H9 (cell line): Measurements from ENCODE around the gene CBY1. TPM values are rescaled to one million over a fixed set of nuclear protein-coding genes. Genes with fewer than 3 reads are reported as not detected.
A peak's percentile ranks its signal among the peaks of the same experiment; 100 is the strongest.

ENCODE experiments used
- DNase-seq: peaks from one replicate; pipeline ENCODE4 v3.0.0-alpha.2; 2017
- H2AFZ ChIP-seq: one replicate; pipeline ENCODE4 v1.6.1; 2013; ENCODE audit warnings: mild to moderate bottlenecking, low read length, control low read depth, moderate library complexity
- H2AK5ac ChIP-seq: 2 replicates; pipeline ENCODE4 v1.6.1; 2013; ENCODE audit warnings: low read length, control low read depth, mixed read lengths; ENCODE audit not compliant: insufficient read length
- H2BK120ac ChIP-seq: one replicate; pipeline ENCODE4 v1.6.1; 2013; ENCODE audit warnings: low read depth, mild to moderate bottlenecking, low read length, control low read depth, inconsistent platforms; ENCODE audit not compliant: poor library complexity, severe bottlenecking
- H2BK12ac ChIP-seq: 2 replicates; pipeline ENCODE4 v1.6.1; 2013; ENCODE audit warnings: low read length, control low read depth, mixed read lengths, low read depth; ENCODE audit not compliant: insufficient read length
- H2BK15ac ChIP-seq: 2 replicates; pipeline ENCODE4 v1.6.1; 2013; ENCODE audit warnings: low read depth, low read length, control low read depth
- H2BK20ac ChIP-seq: one replicate; pipeline ENCODE4 v1.6.1; 2013; ENCODE audit warnings: low read depth, mild to moderate bottlenecking, low read length, control low read depth, inconsistent platforms; ENCODE audit not compliant: poor library complexity, severe bottlenecking
- H2BK5ac ChIP-seq: 2 replicates; pipeline ENCODE4 v1.6.1; 2013; ENCODE audit warnings: low read length, control low read depth, mixed read lengths; ENCODE audit not compliant: insufficient read length
- H3K14ac ChIP-seq: 2 replicates; pipeline ENCODE4 v1.6.1; 2013; ENCODE audit warnings: low read length, control low read depth; ENCODE audit not compliant: insufficient read depth
- H3K18ac ChIP-seq: 2 replicates; pipeline ENCODE4 v1.6.1; 2013; ENCODE audit warnings: low read depth, mild to moderate bottlenecking, mixed read lengths, low read length, control low read depth; ENCODE audit not compliant: insufficient read length
- H3K23ac ChIP-seq: 2 replicates; pipeline ENCODE4 v1.6.1; 2013; ENCODE audit warnings: low read length, control low read depth, mixed read lengths, low read depth; ENCODE audit not compliant: insufficient read length
- H3K23me2 ChIP-seq: 2 replicates; pipeline ENCODE4 v1.6.1; 2013; ENCODE audit warnings: low read depth, mild to moderate bottlenecking, mixed read lengths, low read length, control low read depth; ENCODE audit not compliant: insufficient read length, poor library complexity, severe bottlenecking
- H3K27ac ChIP-seq: 2 replicates; pipeline ENCODE4 v1.5.1; 2013; ENCODE audit warnings: low read length, control low read depth, mixed read lengths, low read depth; ENCODE audit not compliant: insufficient read length
- H3K27me3 ChIP-seq: 2 replicates; pipeline ENCODE4 v1.6.1; 2013; ENCODE audit warnings: low read length, control low read depth, inconsistent platforms; ENCODE audit not compliant: insufficient read depth
- H3K4ac ChIP-seq: 2 replicates; pipeline ENCODE4 v1.6.1; 2013; ENCODE audit warnings: low read depth, mild to moderate bottlenecking, control low read depth, inconsistent platforms, low read length, moderate library complexity
- H3K4me1 ChIP-seq: 2 replicates; pipeline ENCODE4 v1.6.1; 2013; ENCODE audit warnings: low read length, control low read depth, inconsistent platforms; ENCODE audit not compliant: insufficient read depth
- H3K4me2 ChIP-seq: 2 replicates; pipeline ENCODE4 v1.6.1; 2013; ENCODE audit warnings: low read length, control low read depth, mixed read lengths; ENCODE audit not compliant: insufficient read length, insufficient read depth
- H3K56ac ChIP-seq: 2 replicates; pipeline ENCODE4 v1.6.1; 2013; ENCODE audit warnings: low read depth, mild to moderate bottlenecking, mixed read lengths, low read length, control low read depth; ENCODE audit not compliant: insufficient read length
- H3K79me1 ChIP-seq: 2 replicates; pipeline ENCODE4 v1.6.1; 2013; ENCODE audit warnings: low read depth, mild to moderate bottlenecking, moderate library complexity, low read length, control low read depth, inconsistent platforms; ENCODE audit not compliant: insufficient read depth, poor library complexity, severe bottlenecking
- H3K79me2 ChIP-seq: 2 replicates; pipeline ENCODE4 v1.6.1; 2013; ENCODE audit warnings: low read length, control low read depth, inconsistent platforms; ENCODE audit not compliant: insufficient read depth
- H3K9ac ChIP-seq: 2 replicates; pipeline ENCODE4 v1.6.1; 2013; ENCODE audit warnings: low read length, control low read depth, mixed read lengths; ENCODE audit not compliant: insufficient read length; ENCODE audit errors: extremely low read depth
- H3K9me3 ChIP-seq: one replicate; pipeline ENCODE4 v1.6.1; 2013; ENCODE audit warnings: low read depth, low read length, inconsistent platforms; ENCODE audit not compliant: control insufficient read depth
- H3T11ph ChIP-seq: one replicate; pipeline ENCODE4 v1.6.1; 2013; ENCODE audit warnings: mild to moderate bottlenecking, low read length, control low read depth, inconsistent platforms
- H4K20me1 ChIP-seq: one replicate; pipeline ENCODE4 v1.6.1; 2013; ENCODE audit not compliant: control insufficient read depth, insufficient read length, insufficient read depth
- H4K5ac ChIP-seq: 2 replicates; pipeline ENCODE4 v1.6.1; 2013; ENCODE audit warnings: low read depth, mild to moderate bottlenecking, mixed read lengths, low read length, control low read depth; ENCODE audit not compliant: insufficient read length
- H4K8ac ChIP-seq: replicated peaks from 2 replicates; pipeline ENCODE4 v1.6.1; 2013; ENCODE audit warnings: low read length, control low read depth, mixed read lengths, low read depth; ENCODE audit not compliant: insufficient read length
- H4K91ac ChIP-seq: 2 replicates; pipeline ENCODE4 v1.6.1; 2013; ENCODE audit warnings: low read depth, mild to moderate bottlenecking, moderate library complexity, mixed read lengths, low read length, control low read depth; ENCODE audit not compliant: insufficient read length
- H3K27ac Mint-ChIP-seq, 3 experiments: 2 replicates in 2 of 3; 3 replicates in 1 of 3; pipeline ENCODE4 v1.8.0; 2020 to 2021; ENCODE audit warnings: mixed read lengths in 3 of 3, mild to moderate bottlenecking in 1 of 3, moderate library complexity in 1 of 3
- H3K27me3 Mint-ChIP-seq: 2 replicates; pipeline ENCODE4 v1.8.0; 2021; ENCODE audit warnings: low read depth, mild to moderate bottlenecking, moderate library complexity, mixed read lengths
- H3K36me3 Mint-ChIP-seq, 3 experiments: 2 replicates in 2 of 3; 3 replicates in 1 of 3; pipeline ENCODE4 v1.8.0; 2020 to 2021; ENCODE audit warnings: low read depth in 3 of 3, mixed read lengths in 3 of 3; ENCODE audit not compliant: insufficient read depth in 1 of 3
- H3K4me1 Mint-ChIP-seq, 2 experiments: 2 replicates each; pipeline ENCODE4 v1.8.0; 2020; ENCODE audit warnings: mixed read lengths in 2 of 2
- H3K4me3 Mint-ChIP-seq, 2 experiments: 2 replicates in 1 of 2; 3 replicates in 1 of 2; pipeline ENCODE4 v1.8.0; 2020 to 2021; ENCODE audit warnings: mild to moderate bottlenecking in 2 of 2, mixed read lengths in 2 of 2, moderate library complexity in 1 of 2
- H3K9me3 Mint-ChIP-seq, 2 experiments: 2 replicates in 1 of 2; 3 replicates in 1 of 2; pipeline ENCODE4 v1.8.0; 2020; ENCODE audit warnings: mild to moderate bottlenecking in 2 of 2, mixed read lengths in 2 of 2, moderate library complexity in 1 of 2
- WGBS: extraction: QIAGEN DNeasy Blood & Tissue Kit; methylation state at CpG from one replicate; pipeline ENCODE4 v1.1.7; 2013; ENCODE audit warnings: missing lambda C conversion rate, low lambda C conversion rate, mixed read lengths; ENCODE audit not compliant: insufficient read length; ENCODE audit errors: extremely low coverage; 5-methylcytosine and 5-hydroxymethylcytosine counted together
- total RNA-seq: library from RNA; stranded (reverse); gene quantifications from 2 replicates; pipeline ENCODE4 v1.2.1, GENCODE V29; 2021
- TF ChIP-seq, protein P1 (sequence below): fragments of 200-600 bp; sonication (generic); conservative IDR thresholded peaks from 3 replicates; pipeline ENCODE4 v1.8.0; 2021; ENCODE audit warnings: antibody characterized with exemption, mild to moderate bottlenecking

CBY1 gene
- total RNA-seq, 1 experiment from 2014 or later = 26.6 TPM

DNA sequence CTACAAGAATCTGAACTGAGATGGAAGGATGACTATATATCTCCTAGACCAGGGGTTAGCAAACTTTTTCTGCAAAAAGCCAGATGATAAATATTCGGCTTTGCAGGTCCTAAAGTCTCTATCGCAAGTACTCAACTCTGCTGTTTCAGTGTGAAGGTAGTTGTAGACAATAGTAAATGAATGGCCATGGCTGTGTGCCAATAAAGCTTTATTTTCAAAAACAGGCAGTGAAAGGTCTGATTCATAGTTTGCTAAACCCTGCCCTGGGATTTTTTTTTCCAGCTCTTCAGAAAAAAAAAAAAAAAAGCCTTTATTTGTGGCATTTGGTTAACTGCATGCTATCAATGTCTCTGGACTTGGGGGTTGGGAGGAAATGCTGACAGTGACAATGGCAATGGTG lies 37.8 kb upstream of the CBY1 start:
- Mint-ChIP-seq H3K36me3 (peaks cover 31 to 52% (median 47%) of the 10 kb centered on the region in 3 experiments; a peak in 6 of 7 replicates), H3K4me3 (no peak overlapping the region), H3K27me3 (peaks cover 2% of the 10 kb centered on the region; the same call in 1 of the 2 replicates), H3K9me3 (peaks cover 6 to 10% of the 10 kb centered on the region in 2 experiments; a peak in 4 of 5 replicates), H3K27ac (peak overlapping the region in 1 of 3 experiments; percentile 61; a peak in 2 of 7 replicates), H3K4me1 (peaks cover 8 to 14% of the 10 kb centered on the region in 2 experiments)
- no peak overlapping the region for H3K9ac ChIP-seq
- no peak overlapping the region for H2AK5ac ChIP-seq
- H3K79me1 ChIP-seq = no peaks in the 10 kb centered on the region
- H4K8ac ChIP-seq = no peak overlapping the region
- no peak overlapping the region for H4K91ac ChIP-seq
- H2AFZ ChIP-seq = no peak overlapping the region
- no peak overlapping the region for H4K5ac ChIP-seq
- no peak overlapping the region for H2BK15ac ChIP-seq
- H3K27me3 ChIP-seq = no peaks in the 10 kb centered on the region; the same call in 1 of the 2 replicates
- H4K20me1 ChIP-seq = no peaks in the 10 kb centered on the region
- H3K4ac ChIP-seq = no peak overlapping the region
- H3K56ac ChIP-seq = no peak overlapping the region
- H2BK120ac ChIP-seq = no peak overlapping the region
- H3K79me2 ChIP-seq = no peaks in the 10 kb centered on the region
- no peak overlapping the region for H3T11ph ChIP-seq
- 0 out of 2 replicates have a peak, but pooled peaks cover 2% of the 10 kb centered on the region for H3K4me1 ChIP-seq
- H2BK5ac ChIP-seq = no peak overlapping the region
- no peak overlapping the region for H2BK12ac ChIP-seq
- no peaks in the 10 kb centered on the region for H3K23me2 ChIP-seq
- no peak overlapping the region for H3K14ac ChIP-seq
- no peak overlapping the region for H3K23ac ChIP-seq
- no peak overlapping the region for H2BK20ac ChIP-seq
- no peak overlapping the region for H3K18ac ChIP-seq
- WGBS = no CpG with 5 or more reads among the region's 2 CpGs
- peaks cover 8% of the 10 kb centered on the region for H3K9me3 ChIP-seq
- no peak overlapping the region for H3K4me2 ChIP-seq
- H3K27ac ChIP-seq = no peak overlapping the region
- DNase-seq = no peak
- TF ChIP-seq, protein P1, sequence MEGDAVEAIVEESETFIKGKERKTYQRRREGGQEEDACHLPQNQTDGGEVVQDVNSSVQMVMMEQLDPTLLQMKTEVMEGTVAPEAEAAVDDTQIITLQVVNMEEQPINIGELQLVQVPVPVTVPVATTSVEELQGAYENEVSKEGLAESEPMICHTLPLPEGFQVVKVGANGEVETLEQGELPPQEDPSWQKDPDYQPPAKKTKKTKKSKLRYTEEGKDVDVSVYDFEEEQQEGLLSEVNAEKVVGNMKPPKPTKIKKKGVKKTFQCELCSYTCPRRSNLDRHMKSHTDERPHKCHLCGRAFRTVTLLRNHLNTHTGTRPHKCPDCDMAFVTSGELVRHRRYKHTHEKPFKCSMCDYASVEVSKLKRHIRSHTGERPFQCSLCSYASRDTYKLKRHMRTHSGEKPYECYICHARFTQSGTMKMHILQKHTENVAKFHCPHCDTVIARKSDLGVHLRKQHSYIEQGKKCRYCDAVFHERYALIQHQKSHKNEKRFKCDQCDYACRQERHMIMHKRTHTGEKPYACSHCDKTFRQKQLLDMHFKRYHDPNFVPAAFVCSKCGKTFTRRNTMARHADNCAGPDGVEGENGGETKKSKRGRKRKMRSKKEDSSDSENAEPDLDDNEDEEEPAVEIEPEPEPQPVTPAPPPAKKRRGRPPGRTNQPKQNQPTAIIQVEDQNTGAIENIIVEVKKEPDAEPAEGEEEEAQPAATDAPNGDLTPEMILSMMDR = no peak
